ENCODE data around the gene CIROP.
A peak's percentile ranks its signal among the peaks of the same experiment; 100 is the strongest.

CIROP gene

DNA sequence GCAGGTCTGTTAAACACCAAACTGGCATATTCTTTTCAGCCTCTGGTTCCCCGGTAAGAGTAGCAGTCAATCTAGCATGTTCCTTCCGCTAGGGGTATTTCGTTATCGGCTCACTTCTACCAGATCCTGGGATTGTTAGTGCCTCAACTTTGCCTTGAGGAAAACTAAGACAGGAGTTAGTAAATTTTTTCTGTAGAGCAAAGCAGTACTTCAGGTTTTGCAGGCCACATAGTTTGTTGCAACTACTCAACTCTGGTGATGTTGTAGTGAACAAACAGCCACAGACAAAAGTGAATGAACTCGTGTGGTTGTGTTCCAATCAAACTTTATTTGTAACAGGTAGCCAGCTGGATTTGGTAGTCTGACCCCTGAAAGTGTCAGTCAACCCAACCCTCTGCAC is 41.2 kb downstream of the CIROP start:
- H3K27ac ChIP-seq (ENCODE audit: low read depth, low read length) = no peak overlapping the region

DNA sequence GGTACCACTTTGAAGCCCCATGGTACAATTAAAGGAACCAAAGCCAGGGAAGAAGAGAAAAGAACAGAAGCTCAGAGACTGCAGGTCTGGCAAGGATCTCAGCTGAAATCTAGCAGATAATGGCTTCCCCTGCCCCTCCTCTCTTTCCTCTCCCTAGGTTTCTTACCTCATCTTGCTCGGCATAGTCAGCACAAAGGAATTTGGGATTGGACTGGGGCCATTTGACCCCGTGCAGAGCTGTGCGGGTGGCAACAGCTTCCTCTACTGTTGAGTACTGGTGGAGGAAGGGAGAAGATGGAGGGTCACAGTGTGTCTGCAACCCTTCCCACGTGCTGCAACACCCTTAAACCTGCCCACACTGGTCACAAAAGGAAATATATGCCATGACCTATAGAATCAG is 42.8 kb downstream of the CIROP start:
- Histone ChIP-seq H3K4me1 (ENCODE audit: control insufficient read depth, insufficient read depth, low read length) (peaks cover 9% of the 10 kb centered on the region; the same call in 1 of the 2 replicates), H3K9ac (ENCODE audit: low read length) (peak overlapping the region; percentile 17), H3K4me3 (ENCODE audit: low read depth, low read length) (no peak overlapping the region), H3K27me3 (ENCODE audit: control insufficient read depth, insufficient read depth, low read length) (peaks cover under 1% of the 10 kb centered on the region; the same call in 1 of the 2 replicates), H3K36me3 (ENCODE audit: control insufficient read depth, insufficient read depth, low read length) (peaks cover 82% of the 10 kb centered on the region), H3K9me3 (ENCODE audit: control insufficient read depth, insufficient read depth, low read depth, low read length) (no peaks in the 10 kb centered on the region), H3K27ac (ENCODE audit: low read depth, low read length) (peak overlapping the region; percentile 65; the same call in 1 of the 2 replicates)

More for the DNA sequence above, 41.2 kb downstream of the CIROP start:
- Histone ChIP-seq H3K4me3 (ENCODE audit: low read depth, low read length) (no peak overlapping the region), H3K4me1 (ENCODE audit: control insufficient read depth, insufficient read depth, low read length) (peaks cover 10% of the 10 kb centered on the region; the same call in 1 of the 2 replicates), H3K9ac (ENCODE audit: low read length) (no peak overlapping the region), H3K9me3 (ENCODE audit: control insufficient read depth, insufficient read depth, low read depth, low read length) (no peaks in the 10 kb centered on the region), H3K36me3 (ENCODE audit: control insufficient read depth, insufficient read depth, low read length) (peaks cover 95% of the 10 kb centered on the region), H3K27me3 (ENCODE audit: control insufficient read depth, insufficient read depth, low read length) (no peaks in the 10 kb centered on the region)

DNA sequence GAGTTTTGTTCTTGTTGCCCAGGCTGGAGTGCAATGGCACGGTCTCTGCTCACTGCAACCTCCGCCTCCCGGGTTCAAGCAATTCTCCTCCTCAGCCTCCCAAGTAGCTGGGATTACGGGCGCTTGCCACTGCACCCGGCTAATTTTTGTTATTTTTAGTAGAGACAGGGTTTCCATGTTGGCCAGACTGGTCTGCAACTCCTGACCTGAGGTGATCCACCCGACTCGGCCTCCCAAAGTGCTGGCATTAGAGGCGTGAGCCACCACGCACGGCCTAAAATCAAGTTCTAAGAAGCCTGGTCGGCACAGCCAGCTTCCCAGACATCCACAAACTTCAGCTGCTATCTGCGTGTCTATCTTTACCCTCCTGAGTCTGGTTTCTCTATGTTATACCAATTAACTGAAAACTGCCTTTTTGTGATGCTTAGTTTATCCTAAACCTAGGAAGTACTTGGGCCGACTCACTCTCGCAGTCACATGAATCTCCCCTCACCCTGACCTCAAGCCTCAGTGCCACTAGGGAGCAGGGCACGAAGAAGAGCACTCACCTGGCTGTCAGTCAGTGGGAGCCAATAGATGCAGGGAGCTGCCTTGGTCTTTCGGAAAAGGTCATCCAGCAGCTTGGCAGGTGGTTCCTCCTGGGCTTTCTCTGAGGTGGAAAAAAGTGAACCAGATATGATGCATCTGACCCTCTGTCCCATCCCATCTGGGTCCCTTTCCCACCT is 44.1 kb downstream of the CIROP start:
- H3K36me3 ChIP-seq (ENCODE audit: control insufficient read depth, insufficient read depth, low read length) = peaks cover 70% of the 10 kb centered on the region

DNA sequence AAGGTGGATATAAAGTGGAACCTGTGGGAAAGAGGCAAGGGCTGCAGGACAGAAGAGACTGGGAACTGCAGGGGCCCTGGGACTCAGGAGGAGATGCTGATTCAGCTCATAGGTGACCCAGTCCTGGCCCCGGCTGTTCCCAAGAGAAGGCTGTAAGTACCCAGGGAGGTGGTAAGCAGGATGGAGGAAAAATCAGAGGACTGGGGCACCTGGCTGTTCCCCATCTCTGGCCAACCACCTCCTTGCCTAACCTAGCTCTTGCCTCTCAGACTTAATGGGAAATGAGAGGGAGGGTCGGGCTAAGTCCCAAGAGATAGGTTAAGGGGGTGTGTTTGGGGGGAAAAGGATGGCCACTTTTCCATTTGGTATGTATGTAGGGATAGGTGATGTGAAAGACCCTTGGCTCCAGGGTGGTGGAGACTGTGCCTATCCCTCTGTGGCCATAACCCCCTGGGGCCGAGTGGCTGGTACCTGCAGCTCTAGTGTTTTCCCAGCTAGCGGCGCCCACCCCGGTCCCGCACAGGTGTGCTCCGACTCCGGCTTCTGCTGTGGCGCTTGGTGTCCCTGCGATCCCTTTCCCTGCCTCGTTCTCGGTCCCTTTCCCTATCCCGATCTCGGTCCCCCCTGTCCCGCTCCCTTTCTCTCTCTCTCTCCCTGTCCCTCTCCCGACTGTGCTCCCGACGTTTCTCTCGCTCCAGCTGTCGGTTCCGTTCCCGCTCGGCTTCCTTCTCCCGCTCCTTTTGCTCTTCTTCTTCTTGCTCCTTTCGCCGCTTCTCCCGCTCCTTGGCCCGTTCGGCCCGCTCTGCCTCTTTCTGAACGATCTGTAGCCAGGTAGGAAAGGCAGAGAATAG is 45.9 kb downstream of the CIROP start:
- Histone ChIP-seq H3K27me3 (ENCODE audit: control insufficient read depth, insufficient read depth, low read length) (peaks cover 4% of the 10 kb centered on the region; the same call in 1 of the 2 replicates), H3K9me3 (ENCODE audit: control insufficient read depth, insufficient read depth, low read depth, low read length) (no peaks in the 10 kb centered on the region), H3K27ac (ENCODE audit: low read depth, low read length) (no peak overlapping the region), H3K4me1 (ENCODE audit: control insufficient read depth, insufficient read depth, low read length) (peaks cover 22% of the 10 kb centered on the region), H3K36me3 (ENCODE audit: control insufficient read depth, insufficient read depth, low read length) (peaks cover 55% of the 10 kb centered on the region), H3K4me3 (ENCODE audit: low read depth, low read length) (no peak overlapping the region), H3K9ac (ENCODE audit: low read length) (no peak overlapping the region)

More for the DNA sequence above, 44.1 kb downstream of the CIROP start:
- Histone ChIP-seq H3K9me3 (ENCODE audit: control insufficient read depth, insufficient read depth, low read depth, low read length) (no peaks in the 10 kb centered on the region), H3K9ac (ENCODE audit: low read length) (no peak overlapping the region), H3K27me3 (ENCODE audit: control insufficient read depth, insufficient read depth, low read length) (peaks cover 4% of the 10 kb centered on the region; the same call in 1 of the 2 replicates), H3K27ac (ENCODE audit: low read depth, low read length) (no peak overlapping the region), H3K4me1 (ENCODE audit: control insufficient read depth, insufficient read depth, low read length) (peaks cover 21% of the 10 kb centered on the region), H3K4me3 (ENCODE audit: low read depth, low read length) (no peak overlapping the region)

DNA sequence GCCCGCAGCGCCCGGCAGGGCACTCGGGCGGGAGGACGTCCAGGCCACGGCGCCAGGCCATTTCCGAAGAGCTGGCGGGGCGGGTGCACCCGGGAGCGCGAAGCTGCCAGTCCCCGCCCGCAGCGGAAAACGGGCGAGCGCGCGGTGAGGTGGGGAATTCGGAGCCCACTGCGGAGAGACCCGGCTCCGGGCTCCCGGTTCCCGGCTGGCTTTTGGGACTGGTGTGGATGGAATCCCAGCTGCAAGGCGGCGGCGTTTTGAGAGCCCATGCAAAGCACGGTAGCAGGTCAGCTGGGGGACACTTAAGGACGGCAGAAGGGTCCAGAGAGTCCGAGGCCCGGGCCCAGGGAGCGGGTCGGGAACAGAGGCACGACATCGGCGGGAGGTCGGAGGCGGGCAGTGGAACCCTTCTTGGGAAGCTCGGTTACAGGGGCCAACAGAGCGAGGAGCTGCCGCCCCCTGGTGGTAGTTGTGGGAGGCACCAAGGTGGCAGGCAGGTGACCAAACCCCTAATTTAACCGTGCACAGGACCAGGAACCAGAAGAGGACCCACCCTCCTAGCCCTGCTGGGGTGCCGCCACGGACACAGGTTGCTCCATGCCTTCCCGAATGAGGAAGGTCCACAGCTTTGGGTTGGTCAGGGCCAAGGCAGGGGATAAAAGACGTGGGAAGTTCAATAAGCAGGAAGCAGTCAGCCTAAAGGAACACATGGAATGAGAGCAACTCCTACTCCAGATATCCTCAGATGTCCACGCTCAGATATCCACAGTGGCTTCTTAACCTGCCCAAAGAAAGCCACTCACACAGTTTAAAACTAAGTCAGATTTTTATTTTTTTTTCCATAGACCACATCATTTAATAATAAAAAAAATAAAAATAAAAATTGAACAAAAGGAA is 46.8 kb downstream of the CIROP start:
- Histone ChIP-seq H3K4me1 (ENCODE audit: control insufficient read depth, insufficient read depth, low read length) (peaks cover 22% of the 10 kb centered on the region), H3K27ac (ENCODE audit: low read depth, low read length) (peak overlapping the region; percentile 64; the same call in 1 of the 2 replicates), H3K27me3 (ENCODE audit: control insufficient read depth, insufficient read depth, low read length) (peaks cover 4% of the 10 kb centered on the region; the same call in 1 of the 2 replicates), H3K36me3 (ENCODE audit: control insufficient read depth, insufficient read depth, low read length) (peaks cover 49% of the 10 kb centered on the region), H3K4me3 (ENCODE audit: low read depth, low read length) (peak overlapping the region; percentile 72), H3K9me3 (ENCODE audit: control insufficient read depth, insufficient read depth, low read depth, low read length) (no peaks in the 10 kb centered on the region), H3K9ac (ENCODE audit: low read length) (peak overlapping the region; percentile 77)

DNA sequence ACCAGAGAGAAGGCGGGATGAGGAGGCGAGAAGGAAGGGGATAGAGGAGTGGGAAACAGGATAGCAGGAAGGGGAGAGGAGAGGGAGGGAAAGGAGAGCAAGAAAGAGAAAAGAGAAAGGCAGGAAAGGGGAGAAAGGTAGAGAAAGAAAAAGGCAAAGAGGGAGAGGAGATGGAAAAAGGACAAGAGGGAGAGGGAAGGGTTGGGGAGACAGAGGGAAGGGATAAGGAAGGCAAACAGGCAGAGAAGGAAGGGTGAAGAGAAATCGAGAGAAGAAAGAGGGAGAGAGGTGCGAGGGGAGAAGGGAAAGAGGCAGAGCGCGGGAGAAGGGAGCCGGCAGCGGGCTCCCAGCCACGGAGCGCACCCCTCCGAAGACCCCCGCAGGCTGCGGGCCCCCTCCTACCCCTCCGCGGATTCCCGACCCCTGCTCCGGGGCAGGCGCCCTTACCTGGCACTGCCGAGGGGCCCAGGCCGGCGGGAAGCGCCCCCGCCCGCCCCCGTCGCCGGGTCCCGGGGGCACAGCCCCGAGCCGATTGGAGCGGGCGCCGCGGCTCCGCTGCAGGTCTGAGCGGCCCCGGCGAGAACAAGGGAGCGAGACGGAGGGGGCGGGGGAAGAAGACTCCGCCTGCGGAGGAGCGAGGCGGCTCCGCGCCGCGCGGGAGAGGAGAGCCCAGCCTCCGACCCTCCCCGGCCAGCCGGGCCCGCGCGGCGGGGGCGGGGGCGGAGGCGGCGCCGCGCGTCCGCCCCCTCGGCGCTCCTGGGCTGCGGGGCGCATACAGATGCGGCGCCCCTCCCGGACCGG is 47.6 kb downstream of the CIROP start, which contains the start of gene CDH24:
TSS of gene CDH24 (minus strand) at position 565 of the 801 bp plus-strand sequence. CDS start 1,787 bp downstream, outside the sequence.
- peak within 1 kb of the TSS; percentile 77 for H3K9ac ChIP-seq (ENCODE audit: low read length)
- peak within 1 kb of the TSS; percentile 64; the same call in 1 of the 2 replicates for H3K27ac ChIP-seq (ENCODE audit: low read depth, low read length)
- peaks cover 20% of the 10 kb centered on the region for H3K4me1 ChIP-seq (ENCODE audit: control insufficient read depth, insufficient read depth, low read length)
- no peaks in the 10 kb centered on the region for H3K9me3 ChIP-seq (ENCODE audit: control insufficient read depth, insufficient read depth, low read depth, low read length)
- H3K4me3 ChIP-seq (ENCODE audit: low read depth, low read length) = peak within 1 kb of the TSS; percentile 72
- H3K36me3 ChIP-seq (ENCODE audit: control insufficient read depth, insufficient read depth, low read length) = peaks cover 44% of the 10 kb centered on the region
- H3K27me3 ChIP-seq (ENCODE audit: control insufficient read depth, insufficient read depth, low read length) = peaks cover 4% of the 10 kb centered on the region; the same call in 1 of the 2 replicates

DNA sequence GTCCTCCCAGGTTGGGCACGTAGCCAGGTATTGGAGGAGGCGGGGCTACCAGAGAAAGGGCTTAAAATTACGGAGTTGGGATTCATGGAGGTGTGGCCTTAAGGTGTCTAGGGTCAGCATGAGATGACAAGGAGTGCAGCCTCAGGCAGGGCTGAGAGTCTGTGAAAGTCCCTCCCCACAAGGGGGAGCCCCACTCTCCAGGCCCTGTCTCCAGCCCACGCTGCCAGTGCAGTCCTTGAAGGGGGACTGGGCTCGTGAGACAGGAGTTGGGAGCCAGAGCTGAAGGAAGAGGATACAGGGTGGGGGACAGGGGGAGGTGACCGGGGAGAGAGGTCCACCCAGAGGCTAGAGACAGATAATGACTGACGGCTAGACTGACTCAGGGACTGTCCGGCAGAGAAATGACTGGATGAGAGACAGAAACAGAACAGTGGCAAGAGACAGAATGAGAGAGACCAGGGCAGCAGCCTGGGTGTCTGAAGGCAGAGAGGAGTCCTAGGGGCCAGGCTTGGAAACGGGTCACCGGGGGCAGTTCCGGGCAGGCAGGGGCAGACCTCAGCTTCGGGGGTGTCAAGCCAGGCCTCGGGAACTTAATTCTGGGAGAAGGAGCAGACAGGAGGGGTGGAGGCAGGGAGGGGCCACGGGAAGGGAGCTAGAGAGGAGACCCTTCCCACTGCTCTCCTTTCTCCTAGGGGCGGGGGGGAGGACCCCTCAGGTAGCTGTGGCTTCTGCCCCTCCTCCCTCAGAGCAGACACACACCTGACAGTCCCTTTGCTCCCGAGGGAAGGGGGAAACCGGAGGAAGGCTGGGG is 48.4 kb downstream of the CIROP start:
- H3K4me3 ChIP-seq (ENCODE audit: low read depth, low read length) = peak overlapping the region; percentile 72
- H3K27ac ChIP-seq (ENCODE audit: low read depth, low read length) = no peak overlapping the region
- peaks cover 4% of the 10 kb centered on the region; the same call in 1 of the 2 replicates for H3K27me3 ChIP-seq (ENCODE audit: control insufficient read depth, insufficient read depth, low read length)
- H3K9me3 ChIP-seq (ENCODE audit: control insufficient read depth, insufficient read depth, low read depth, low read length) = no peaks in the 10 kb centered on the region
- peaks cover 42% of the 10 kb centered on the region for H3K36me3 ChIP-seq (ENCODE audit: control insufficient read depth, insufficient read depth, low read length)
- peak overlapping the region; percentile 53 for H3K9ac ChIP-seq (ENCODE audit: low read length)
- H3K4me1 ChIP-seq (ENCODE audit: control insufficient read depth, insufficient read depth, low read length) = peaks cover 19% of the 10 kb centered on the region

DNA sequence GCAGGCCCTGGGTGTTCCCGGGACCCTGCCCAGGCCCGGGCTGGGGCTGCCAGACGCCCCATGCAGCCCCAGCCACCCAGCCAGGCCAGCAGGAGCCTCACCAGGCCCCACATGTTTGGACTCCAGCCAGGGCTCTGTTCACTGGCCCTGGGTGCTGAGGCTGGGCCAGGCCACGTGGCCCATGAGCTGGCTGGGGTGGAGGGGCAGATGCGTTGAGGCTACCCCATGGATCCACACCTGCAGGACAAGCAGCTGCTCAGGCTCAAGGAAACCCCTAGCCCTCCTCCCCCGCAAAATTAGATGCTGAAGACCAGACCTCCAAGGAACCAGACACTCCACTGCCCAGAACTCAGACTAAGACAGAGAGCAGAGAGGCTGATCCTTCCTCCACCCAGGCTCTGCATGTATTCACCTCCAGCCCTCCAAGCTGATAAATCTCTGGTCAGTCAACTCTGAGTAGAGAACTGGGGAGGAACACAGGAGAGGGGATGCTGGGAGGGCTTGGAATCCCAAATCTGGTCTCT is 49.1 kb downstream of the CIROP start:
- no peaks in the 10 kb centered on the region for H3K9me3 ChIP-seq (ENCODE audit: control insufficient read depth, insufficient read depth, low read depth, low read length)
- peak overlapping the region; percentile 72; the same call in 1 of the 2 replicates for H3K4me3 ChIP-seq (ENCODE audit: low read depth, low read length)
- H3K4me1 ChIP-seq (ENCODE audit: control insufficient read depth, insufficient read depth, low read length) = peaks cover 19% of the 10 kb centered on the region
- no peak overlapping the region for H3K9ac ChIP-seq (ENCODE audit: low read length)
- peaks cover 35% of the 10 kb centered on the region for H3K36me3 ChIP-seq (ENCODE audit: control insufficient read depth, insufficient read depth, low read length)
- no peak overlapping the region for H3K27ac ChIP-seq (ENCODE audit: low read depth, low read length)
- H3K27me3 ChIP-seq (ENCODE audit: control insufficient read depth, insufficient read depth, low read length) = peaks cover 4% of the 10 kb centered on the region; the same call in 1 of the 2 replicates

DNA sequence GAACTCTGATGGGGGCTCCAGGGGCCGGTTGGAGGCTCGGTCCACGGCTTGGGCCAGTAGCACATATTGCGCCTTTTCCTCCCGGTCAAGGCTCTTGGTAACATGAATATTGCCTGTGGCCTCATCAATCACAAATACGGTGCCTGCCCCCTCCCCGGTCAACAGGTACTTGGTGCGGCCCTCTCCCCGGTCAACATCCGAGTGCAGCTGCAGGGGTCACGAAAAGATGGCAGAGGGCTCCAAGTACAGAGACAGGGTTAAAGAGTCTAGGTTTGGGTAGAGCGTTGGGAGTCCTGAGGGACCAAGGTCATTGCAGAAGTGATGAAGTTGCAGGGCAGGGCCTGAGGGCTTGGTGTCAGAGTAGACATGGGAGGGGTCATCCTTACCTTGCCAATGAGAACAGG is 49.6 kb downstream of the CIROP start:
- Histone ChIP-seq H3K27ac (ENCODE audit: low read depth, low read length) (no peak overlapping the region), H3K27me3 (ENCODE audit: control insufficient read depth, insufficient read depth, low read length) (peaks cover 4% of the 10 kb centered on the region; the same call in 1 of the 2 replicates), H3K4me1 (ENCODE audit: control insufficient read depth, insufficient read depth, low read length) (peaks cover 19% of the 10 kb centered on the region), H3K4me3 (ENCODE audit: low read depth, low read length) (no peak overlapping the region), H3K36me3 (ENCODE audit: control insufficient read depth, insufficient read depth, low read length) (peaks cover 31% of the 10 kb centered on the region), H3K9me3 (ENCODE audit: control insufficient read depth, insufficient read depth, low read depth, low read length) (no peaks in the 10 kb centered on the region), H3K9ac (ENCODE audit: low read length) (no peak overlapping the region)
